Thyroid gland (tissue), 4 donors: ENCODE results near the gene TLCD1. TPM values are rescaled to one million over a fixed set of nuclear protein-coding genes. Genes with fewer than 3 reads are reported as not detected.

ENCODE experiments used
- DNase-seq, 2 donors: peaks; one replicate each; pipeline ENCODE4 v3.0.0-alpha.2; 2019
- H3K27ac ChIP-seq, 3 donors: fragments of 200-600 bp; sonication (generic); 1 replicate in 2 of 3; 2 replicates in 1 of 3; pipeline ENCODE4 v1.5.1; 2016 to 2019; ENCODE audit warnings: mild to moderate bottlenecking in 1 of 3, moderate library complexity in 1 of 3
- H3K27me3 ChIP-seq: fragments of 200-600 bp; sonication (generic); one replicate; pipeline ENCODE4 v1.5.1; 2019
- H3K36me3 ChIP-seq, 2 donors: fragments of 200-600 bp; sonication (generic); one replicate each; pipeline ENCODE4 v1.5.1; 2016 to 2019
- H3K4me1 ChIP-seq, 2 donors: fragments of 200-600 bp; sonication (generic); one replicate each; pipeline ENCODE4 v1.5.1; 2017 to 2019
- H3K4me3 ChIP-seq, 3 donors: fragments of 200-600 bp; sonication (generic); replicated peaks in 1 of 3; 1 replicate in 2 of 3; 2 replicates in 1 of 3; pipeline ENCODE4 v1.5.1; 2016; ENCODE audit warnings: mild to moderate bottlenecking in 1 of 3
- H3K9me3 ChIP-seq: fragments of 200-600 bp; sonication (generic); one replicate; pipeline ENCODE4 v1.5.1; 2017
- POLR2A ChIP-seq, 2 donors: fragments of 450-650 bp; IDR thresholded peaks; one replicate each; pipeline ENCODE4 v1.6.1; 2017; ENCODE audit warnings: antibody characterized with exemption in 2 of 2, mild to moderate bottlenecking in 2 of 2, moderate library complexity in 1 of 2
- WGBS, 2 donors: methylation state at CpG; one replicate each; pipeline ENCODE4 v1.1.5; 2017; 5-methylcytosine and 5-hydroxymethylcytosine counted together
- intact Hi-C: fragments of 100-400 bp; cut with DNase I; formaldehyde crosslinking; loops from one replicate; pipeline ENCODE4 v1.15.1; 2023
- total RNA-seq, 4 donors: library from RNA; depleted of rRNA; stranded (reverse); fragments of >200 nt; gene quantifications; one replicate each; pipeline ENCODE4 v1.2.3, GENCODE V29; 2016
- TF ChIP-seq, protein P1 (sequence below), 6 experiments: fragments of 200-600 bp in 3 of 6; fragments of 450-650 bp in 3 of 6; sonication (generic) in 3 of 6; IDR thresholded peaks; one replicate each; pipeline ENCODE4 v1.5.1; 2016 to 2019; ENCODE audit warnings: antibody characterized with exemption in 6 of 6, mild to moderate bottlenecking in 2 of 6, inconsistent platforms in 1 of 6, moderate library complexity in 1 of 6

Gene TLCD1
- total RNA-seq, 4 donors from 2014 or later, result 1.6 to 21.4 (median 5.1) TPM

DNA sequence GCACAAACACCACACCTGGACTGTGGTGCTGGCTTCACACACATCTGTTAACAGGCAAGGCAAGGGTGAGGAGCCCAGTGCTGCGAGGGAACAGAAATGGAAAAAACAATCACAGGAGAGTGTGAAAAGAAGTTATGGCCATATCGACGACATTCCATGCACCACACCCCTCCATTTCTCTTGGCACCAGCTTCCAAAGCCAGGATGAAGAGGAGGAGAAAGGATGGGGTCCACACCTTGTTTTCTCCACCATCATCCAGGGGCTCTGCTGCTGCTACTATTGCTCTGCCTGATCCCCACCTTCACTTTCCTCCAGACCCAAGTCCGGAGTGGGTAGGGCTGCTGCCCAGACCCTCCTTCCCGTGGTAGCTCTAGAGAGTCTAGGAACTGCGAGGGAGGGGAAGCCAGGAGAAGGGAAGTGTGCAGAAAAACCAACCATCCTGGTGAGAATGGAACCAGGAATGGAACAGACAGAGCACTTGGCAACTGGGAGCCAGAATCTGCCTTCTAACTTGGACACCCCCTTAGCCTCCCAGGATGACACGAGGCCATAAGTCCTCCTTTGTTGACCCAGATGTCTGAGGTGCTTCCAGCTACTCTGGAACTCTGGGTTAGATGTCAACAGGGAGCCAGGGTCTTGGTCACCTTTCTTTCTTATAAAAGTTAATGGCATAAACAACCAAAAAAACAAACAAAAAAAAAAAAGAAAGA is 13.2 kb downstream of the TLCD1 start:
- H3K36me3 ChIP-seq, result peaks cover 13% of the 10 kb centered on the region in 2 donors
- H3K27me3 ChIP-seq, result no peaks in the 10 kb centered on the region
- intact Hi-C loops, result no loop called here
- TF ChIP-seq, protein P1, sequence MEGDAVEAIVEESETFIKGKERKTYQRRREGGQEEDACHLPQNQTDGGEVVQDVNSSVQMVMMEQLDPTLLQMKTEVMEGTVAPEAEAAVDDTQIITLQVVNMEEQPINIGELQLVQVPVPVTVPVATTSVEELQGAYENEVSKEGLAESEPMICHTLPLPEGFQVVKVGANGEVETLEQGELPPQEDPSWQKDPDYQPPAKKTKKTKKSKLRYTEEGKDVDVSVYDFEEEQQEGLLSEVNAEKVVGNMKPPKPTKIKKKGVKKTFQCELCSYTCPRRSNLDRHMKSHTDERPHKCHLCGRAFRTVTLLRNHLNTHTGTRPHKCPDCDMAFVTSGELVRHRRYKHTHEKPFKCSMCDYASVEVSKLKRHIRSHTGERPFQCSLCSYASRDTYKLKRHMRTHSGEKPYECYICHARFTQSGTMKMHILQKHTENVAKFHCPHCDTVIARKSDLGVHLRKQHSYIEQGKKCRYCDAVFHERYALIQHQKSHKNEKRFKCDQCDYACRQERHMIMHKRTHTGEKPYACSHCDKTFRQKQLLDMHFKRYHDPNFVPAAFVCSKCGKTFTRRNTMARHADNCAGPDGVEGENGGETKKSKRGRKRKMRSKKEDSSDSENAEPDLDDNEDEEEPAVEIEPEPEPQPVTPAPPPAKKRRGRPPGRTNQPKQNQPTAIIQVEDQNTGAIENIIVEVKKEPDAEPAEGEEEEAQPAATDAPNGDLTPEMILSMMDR (IDR thresholded peaks at IDR 0.05), result no peak
- no peak for TF ChIP-seq POLR2A (IDR thresholded peaks at IDR 0.05)
- H3K27ac ChIP-seq, result no peak overlapping the region
- WGBS, 2 donors, result 81 to 89% methylated on average over 7 of the region's 7 CpGs
- H3K9me3 ChIP-seq, result no peaks in the 10 kb centered on the region
- DNase-seq, result no peak
- H3K4me3 ChIP-seq, result no peak overlapping the region
- H3K4me1 ChIP-seq, result peaks cover 15 to 20% of the 10 kb centered on the region in 2 donors

DNA sequence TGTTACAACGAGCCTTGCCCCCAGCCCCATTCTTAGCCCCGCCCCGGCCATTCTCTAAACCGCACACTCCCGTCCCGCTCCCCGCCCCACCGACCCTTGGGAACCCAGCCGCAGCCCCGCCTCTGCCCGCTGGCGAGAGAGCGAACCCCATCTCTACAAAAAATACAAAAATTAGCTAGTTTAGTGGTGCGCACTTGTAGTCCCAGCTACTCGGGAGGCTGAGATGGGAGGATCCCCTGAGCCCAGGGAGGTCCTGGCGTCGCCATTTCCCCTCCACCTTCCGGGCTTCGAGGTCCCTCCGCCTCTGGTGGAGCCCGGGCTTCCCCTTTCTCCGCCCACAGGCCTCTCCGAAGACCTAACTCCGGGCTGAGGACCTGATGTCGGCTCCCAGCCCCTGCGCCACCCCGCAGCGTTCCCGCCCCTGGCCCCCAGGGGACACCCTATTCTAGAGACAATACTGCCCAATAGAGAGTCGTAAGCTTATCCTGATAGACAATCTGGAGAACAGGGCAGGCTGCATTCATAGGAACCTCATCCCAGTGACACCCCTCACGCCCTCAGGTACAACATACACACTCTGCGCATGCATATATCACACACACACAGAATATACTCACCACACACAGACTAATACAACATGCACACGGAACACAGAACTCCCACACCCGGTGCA is 13.9 kb downstream of the TLCD1 start:
- DNase-seq, result no peak
- Histone ChIP-seq H3K36me3 (peaks cover 13% of the 10 kb centered on the region in 2 donors), H3K9me3 (no peaks in the 10 kb centered on the region), H3K4me3 (peak overlapping the region in 1 of 3 donors; percentile 48), H3K4me1 (peaks cover 14 to 20% of the 10 kb centered on the region in 2 donors), H3K27ac (peak overlapping the region in 2 of 3 donors; percentile 78 to 83), H3K27me3 (no peaks in the 10 kb centered on the region)
- intact Hi-C loops, result no loop called here
- no peak for TF ChIP-seq POLR2A (IDR thresholded peaks at IDR 0.05)
- TF ChIP-seq, protein P1 (IDR thresholded peaks at IDR 0.05), result no peak
- 58 to 59% methylated on average over 33 to 34 of the region's 34 CpGs for WGBS, 2 donors

GRCh38 chr17:28711723-28712031 is 14.4 kb downstream of the TLCD1 start, which contains the start of gene PROCA1:
PROCA1 (minus strand) TSS chr17:28711888; CDS start chr17:28711660, 228 bp downstream.
- Histone ChIP-seq H3K27ac (peak within 1 kb of the TSS; percentile 73 to 83 (median 78)), H3K4me1 (peaks cover 9 to 18% of the 10 kb centered on the region in 2 donors), H3K9me3 (no peaks in the 10 kb centered on the region), H3K36me3 (peaks cover 13% of the 10 kb centered on the region in 2 donors), H3K27me3 (no peaks in the 10 kb centered on the region), H3K4me3 (peak within 1 kb of the TSS in 2 of 3 donors; percentile 16 to 48)
- no peak for DNase-seq
- TF ChIP-seq, protein P1 (IDR thresholded peaks at IDR 0.05), result no peak
- TF ChIP-seq POLR2A (IDR thresholded peaks at IDR 0.05), result no peak
- intact Hi-C loops, result no loop called here
- 7 to 15% methylated on average over 12 to 19 of the region's 20 CpGs for WGBS, 2 donors

- no peaks in the 10 kb centered on the region for H3K9me3 ChIP-seq
- peak overlapping the region in 2 of 3 donors; percentile 16 to 48 for H3K4me3 ChIP-seq
- peak overlapping the region; percentile 73 to 83 (median 78) for H3K27ac ChIP-seq
- peaks cover 13% of the 10 kb centered on the region in 2 donors for H3K36me3 ChIP-seq
- H3K4me1 ChIP-seq, result peaks cover 6 to 12% of the 10 kb centered on the region in 2 donors
- H3K27me3 ChIP-seq, result no peaks in the 10 kb centered on the region
- TF ChIP-seq, protein P1 (IDR thresholded peaks at IDR 0.05), result no peak
- TF ChIP-seq POLR2A (IDR thresholded peaks at IDR 0.05), result peak in 1 of 2 donors; percentile 58
- WGBS, 2 donors, result 2 to 4% methylated on average over 19 to 45 of the region's 74 CpGs
- intact Hi-C loops, result no loop called here
- DNase-seq, result peak; percentile 76 to 82
Measured at GRCh38 chr17:28710861-28711722, 14.9 kb downstream of the TLCD1 start.
